GM19023 (cell line): ENCODE results near the gene LSM2.
"Not testable (repeated sequence)": the region's sequence is repeated elsewhere in the genome, so short reads cannot be mapped to it uniquely, and the experiment has no call there.

Experiments used
- ATAC-seq: cut with Tn5 transposase; IDR thresholded peaks from one replicate; pipeline ENCODE4 v1.9.1; 2021; ENCODE audit warnings: mild to moderate bottlenecking, moderate library complexity; ENCODE audit not compliant: unreplicated experiment

Gene LSM2

GRCh38 chr6:31827286-31828079 is 20.7 kb upstream of the LSM2 start, which contains the start of gene HSPA1B:
Gene HSPA1B, plus strand, starts transcription at chr6:31827738. Its CDS starts 213 bp downstream, at chr6:31827951.
- ATAC-seq = peak; percentile 75

- ATAC-seq = no peak
These were observed 20.1 kb upstream of the LSM2 start for GRCh38 chr6:31826793-31827285.

- no peak for ATAC-seq
These were observed 18.8 kb upstream of the LSM2 start for GRCh38 chr6:31825553-31825952.

DNA sequence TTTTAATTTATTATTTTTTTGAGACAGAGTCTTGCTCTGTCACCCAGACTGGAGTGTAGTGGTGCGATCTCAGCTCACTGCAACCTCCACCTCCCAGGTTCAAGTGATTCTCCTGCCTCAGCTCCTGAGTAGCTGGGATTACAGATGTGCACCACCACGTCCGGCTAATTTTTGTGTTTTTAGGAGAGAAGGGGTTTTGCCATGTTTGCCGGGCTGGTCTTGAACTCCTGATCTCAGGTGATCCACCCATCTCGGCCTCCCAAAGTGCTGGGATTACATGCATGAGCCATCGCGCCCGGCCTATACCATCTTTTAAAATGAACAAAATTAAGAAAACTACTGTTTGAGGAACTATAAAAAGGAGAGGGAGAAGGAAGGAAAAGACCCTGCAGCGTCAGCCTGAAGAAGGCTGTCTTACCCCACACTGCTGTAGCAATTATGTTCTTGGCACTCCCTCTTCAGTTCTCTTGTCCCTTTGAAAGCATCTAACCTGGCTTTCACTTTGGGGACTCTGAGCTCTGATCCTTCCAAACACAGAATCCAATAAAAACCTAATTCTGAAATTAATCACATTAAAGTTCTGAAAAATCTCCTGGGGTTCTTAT is 16.9 kb upstream of the LSM2 start:
- ATAC-seq = not testable (repeated sequence)

- no peak for ATAC-seq
These were observed 15.5 kb upstream of the LSM2 start for GRCh38 chr6:31822036-31822821.

GRCh38 chr6:31821301-31822035 is 14.7 kb upstream of the LSM2 start:
- no peak for ATAC-seq

- not testable (repeated sequence) for ATAC-seq
These were observed 13.6 kb upstream of the LSM2 start for GRCh38 chr6:31820399-31820798.

- no peak for ATAC-seq
These were observed 13.1 kb upstream of the LSM2 start for GRCh38 chr6:31819871-31820299.

- not testable (repeated sequence) for ATAC-seq
These were observed 11.3 kb upstream of the LSM2 start for GRCh38 chr6:31817929-31818511.

- ATAC-seq = not testable (repeated sequence)
These were observed 10.6 kb upstream of the LSM2 start for GRCh38 chr6:31817133-31817928.

DNA sequence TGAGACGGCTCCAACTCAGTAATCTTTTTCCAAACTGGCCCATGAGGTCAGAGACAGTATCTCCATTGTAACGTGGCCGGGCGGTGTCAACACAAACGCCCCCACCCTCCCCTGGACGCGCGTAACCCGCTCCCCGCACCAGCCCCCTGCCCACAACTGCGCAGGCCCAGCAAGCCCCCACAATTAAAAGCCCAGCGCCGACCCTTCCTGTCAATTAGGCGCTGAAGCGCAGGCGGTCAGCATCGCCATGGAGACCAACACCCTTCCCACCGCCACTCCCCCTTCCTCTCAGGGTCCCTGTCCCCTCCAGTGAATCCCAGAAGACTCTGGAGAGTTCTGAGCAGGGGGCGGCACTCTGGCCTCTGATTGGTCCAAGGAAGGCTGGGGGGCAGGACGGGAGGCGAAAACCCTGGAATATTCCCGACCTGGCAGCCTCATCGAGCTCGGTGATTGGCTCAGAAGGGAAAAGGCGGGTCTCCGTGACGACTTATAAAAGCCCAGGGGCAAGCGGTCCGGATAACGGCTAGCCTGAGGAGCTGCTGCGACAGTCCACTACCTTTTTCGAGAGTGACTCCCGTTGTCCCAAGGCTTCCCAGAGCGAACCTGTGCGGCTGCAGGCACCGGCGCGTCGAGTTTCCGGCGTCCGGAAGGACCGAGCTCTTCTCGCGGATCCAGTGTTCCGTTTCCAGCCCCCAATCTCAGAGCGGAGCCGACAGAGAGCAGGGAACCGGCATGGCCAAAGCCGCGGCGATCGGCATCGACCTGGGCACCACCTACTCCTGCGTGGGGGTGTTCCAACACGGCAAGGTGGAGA is 8.5 kb upstream of the LSM2 start, which contains the start of the genes HSPA1A and HSPA1L:
Gene HSPA1A, plus strand, starts transcription at position 519 of the 814 bp plus-strand sequence. Its CDS starts 214 bp downstream, at position 733.
Gene HSPA1L, minus strand, starts transcription at position 259 of the 814 bp plus-strand sequence. CDS start 3,311 bp downstream, outside the sequence.
- peak; percentile 60 for ATAC-seq

DNA sequence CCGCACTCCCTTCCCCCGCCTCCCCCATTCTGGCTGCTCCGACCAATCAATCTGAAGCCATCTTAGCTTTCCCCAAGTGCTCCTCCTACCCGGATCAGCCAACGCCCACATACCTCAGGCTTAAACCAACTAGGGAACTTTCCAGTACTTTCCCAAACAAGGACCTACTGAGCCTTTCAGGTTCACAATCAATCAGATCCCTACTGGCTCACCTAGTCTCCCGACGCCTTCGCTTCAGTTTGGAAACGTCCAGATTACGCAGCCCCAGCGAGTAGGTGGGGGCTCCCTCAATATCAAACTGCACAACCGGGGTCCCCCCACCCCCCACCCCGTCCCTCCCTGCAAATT is 7.9 kb upstream of the LSM2 start:
- peak; percentile 31 for ATAC-seq

GRCh38 chr6:31813465-31813849 is 6.7 kb upstream of the LSM2 start:
- ATAC-seq = no peak

DNA sequence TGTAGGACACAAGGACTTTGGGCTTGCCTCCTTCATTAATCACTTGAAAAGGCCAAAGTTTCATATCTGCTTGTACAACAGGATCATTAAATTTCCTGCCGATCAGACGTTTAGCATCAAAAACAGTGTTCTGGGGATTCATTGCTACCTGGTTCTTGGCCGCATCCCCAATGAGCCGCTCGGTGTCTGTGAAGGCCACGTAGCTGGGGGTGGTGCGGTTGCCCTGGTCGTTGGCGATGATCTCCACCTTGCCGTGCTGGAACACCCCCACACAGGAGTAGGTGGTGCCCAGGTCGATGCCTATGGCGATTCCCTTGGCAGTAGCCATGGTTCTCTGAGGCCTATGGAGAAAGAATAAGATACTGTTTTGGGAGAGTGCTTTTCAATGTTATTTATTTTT is 4.9 kb upstream of the LSM2 start:
- ATAC-seq = no peak

- not testable (repeated sequence) for ATAC-seq
These were observed 1.8 kb upstream of the LSM2 start for GRCh38 chr6:31808599-31808998.

GRCh38 chr6:31805939-31806469 is 762 bp downstream of the LSM2 start:
- no peak for ATAC-seq

DNA sequence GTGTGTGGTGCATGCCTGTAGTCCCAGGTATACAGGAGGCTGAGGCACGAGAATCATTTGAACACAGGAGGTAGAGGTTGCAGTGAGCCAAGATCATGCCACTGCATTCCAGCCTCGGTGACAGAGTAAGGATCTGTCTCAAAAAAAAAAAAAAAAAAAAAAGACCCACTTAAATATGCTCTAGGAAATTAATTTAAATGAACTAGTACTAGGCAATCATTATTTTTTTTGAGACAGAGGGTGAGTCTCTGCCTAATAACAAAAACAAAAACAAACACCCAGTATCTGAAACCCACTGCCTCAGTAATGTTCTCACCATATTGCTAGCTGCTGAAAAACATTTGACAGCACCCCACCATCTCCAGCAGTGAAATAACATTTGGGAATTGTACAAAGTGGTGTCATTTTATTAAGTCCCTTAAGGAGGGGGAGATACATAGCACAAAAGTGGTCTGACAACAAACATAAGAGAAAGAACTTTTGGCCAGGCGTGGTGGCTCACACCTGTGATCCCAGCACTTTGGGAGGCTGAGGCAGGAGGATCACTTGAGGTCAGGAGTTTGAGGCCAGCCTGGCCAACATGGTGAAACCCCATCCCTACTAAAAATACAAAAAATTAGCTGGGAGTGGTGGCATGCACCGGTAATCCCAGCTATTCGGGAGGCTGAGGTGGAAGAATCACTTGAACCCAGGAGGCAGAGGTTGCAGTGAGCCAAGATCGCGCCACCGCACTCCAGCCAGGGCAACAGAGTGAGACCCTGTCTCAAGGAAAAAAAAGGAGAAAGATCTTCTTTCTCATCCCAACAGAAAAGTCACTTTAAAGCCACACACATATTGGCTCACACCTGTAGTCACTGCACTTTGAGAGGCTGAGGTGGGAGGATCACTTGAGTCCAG is 5.5 kb downstream of the LSM2 start:
- not testable (repeated sequence) for ATAC-seq
